Lower lobe of right lung (tissue), 2 donors: Measurements from ENCODE around the gene CCNT1. TPM values are rescaled to one million over a fixed set of nuclear protein-coding genes. Genes with fewer than 3 reads are reported as not detected.

Source experiments
- ATAC-seq, 2 donors: fragments of 200-7000 bp; cut with Tn5 transposase; one replicate each; pipeline ENCODE4 v1.9.1; 2020 to 2022; ENCODE audit warnings: mild to moderate bottlenecking in 2 of 2, moderate library complexity in 2 of 2
- DNase-seq: peaks from one replicate; pipeline ENCODE4 v3.0.0-alpha.2; 2020
- H3K27ac ChIP-seq: fragments of 200-600 bp; one replicate; pipeline ENCODE4 v1.8.0; 2022
- H3K27me3 ChIP-seq: fragments of 200-600 bp; one replicate; pipeline ENCODE4 v1.8.0; 2022; ENCODE audit warnings: low read depth
- H3K36me3 ChIP-seq: fragments of 200-600 bp; one replicate; pipeline ENCODE4 v1.8.0; 2022; ENCODE audit warnings: mild to moderate bottlenecking
- H3K4me1 ChIP-seq: fragments of 200-600 bp; one replicate; pipeline ENCODE4 v1.8.0; 2022
- H3K4me3 ChIP-seq: fragments of 200-600 bp; one replicate; pipeline ENCODE4 v1.8.0; 2022; ENCODE audit warnings: mild to moderate bottlenecking
- H3K9me3 ChIP-seq: fragments of 200-600 bp; one replicate; pipeline ENCODE4 v1.8.0; 2022
- intact Hi-C: fragments of 100-400 bp; cut with DNase I; formaldehyde crosslinking; loops from one replicate; pipeline ENCODE4 v1.11.0; 2022
- total RNA-seq: library from RNA; stranded (reverse); fragmentation: NEBNext Ultra II Directional; extraction: Animal tissue kit (Norgen Biotek cat#: 25700); gene quantifications from one replicate; pipeline ENCODE4 v1.2.1, GENCODE V29; 2021
- TF ChIP-seq, protein P1 (sequence below): fragments of 200-600 bp; IDR thresholded peaks from one replicate; pipeline ENCODE4 v1.8.0; 2022; ENCODE audit warnings: antibody characterized with exemption, mild to moderate bottlenecking
- donor health status: DM: no; HTN: yes; CAD: no; lungs with severe emphysema.

CCNT1 gene
- total RNA-seq, 1 donor from 2014 or later = 34.1 TPM

DNA sequence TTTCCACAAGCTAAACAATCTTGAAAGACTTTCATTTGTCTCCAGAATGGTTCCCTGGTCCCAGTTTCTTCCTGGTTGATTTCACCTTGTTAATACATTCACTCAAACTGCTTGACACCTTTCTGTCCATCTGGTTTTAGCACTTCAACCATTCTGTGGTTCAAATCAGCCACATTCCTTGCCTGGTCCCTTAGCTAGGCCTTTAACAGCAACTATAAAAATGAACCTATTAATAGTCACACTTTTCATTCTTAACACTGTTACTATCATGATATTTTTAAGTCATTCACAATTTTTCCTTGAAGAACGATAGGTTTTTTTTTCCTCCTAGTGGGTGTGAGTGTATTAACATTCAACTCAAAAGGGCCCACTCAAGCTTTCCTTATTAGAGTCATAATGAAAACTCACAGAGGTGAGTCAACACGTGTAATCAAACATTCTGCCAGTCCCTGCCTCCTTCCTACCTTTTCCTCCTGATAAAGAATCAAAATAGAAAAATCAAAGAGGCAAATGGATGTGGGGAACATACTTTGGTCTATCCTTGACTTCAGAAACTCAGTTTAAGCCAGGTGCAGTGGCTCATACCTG lies 34.4 kb upstream of the CCNT1 start:
- DNase-seq (no peak), ATAC-seq (peak; percentile 54 to 77)
- Histone ChIP-seq H3K4me3 (no peak overlapping the region), H3K27ac (peak overlapping the region; percentile 4), H3K9me3 (no peaks in the 10 kb centered on the region), H3K27me3 (no peaks in the 10 kb centered on the region), H3K36me3 (no peaks in the 10 kb centered on the region), H3K4me1 (no peaks in the 10 kb centered on the region)
- TF ChIP-seq, protein P1, sequence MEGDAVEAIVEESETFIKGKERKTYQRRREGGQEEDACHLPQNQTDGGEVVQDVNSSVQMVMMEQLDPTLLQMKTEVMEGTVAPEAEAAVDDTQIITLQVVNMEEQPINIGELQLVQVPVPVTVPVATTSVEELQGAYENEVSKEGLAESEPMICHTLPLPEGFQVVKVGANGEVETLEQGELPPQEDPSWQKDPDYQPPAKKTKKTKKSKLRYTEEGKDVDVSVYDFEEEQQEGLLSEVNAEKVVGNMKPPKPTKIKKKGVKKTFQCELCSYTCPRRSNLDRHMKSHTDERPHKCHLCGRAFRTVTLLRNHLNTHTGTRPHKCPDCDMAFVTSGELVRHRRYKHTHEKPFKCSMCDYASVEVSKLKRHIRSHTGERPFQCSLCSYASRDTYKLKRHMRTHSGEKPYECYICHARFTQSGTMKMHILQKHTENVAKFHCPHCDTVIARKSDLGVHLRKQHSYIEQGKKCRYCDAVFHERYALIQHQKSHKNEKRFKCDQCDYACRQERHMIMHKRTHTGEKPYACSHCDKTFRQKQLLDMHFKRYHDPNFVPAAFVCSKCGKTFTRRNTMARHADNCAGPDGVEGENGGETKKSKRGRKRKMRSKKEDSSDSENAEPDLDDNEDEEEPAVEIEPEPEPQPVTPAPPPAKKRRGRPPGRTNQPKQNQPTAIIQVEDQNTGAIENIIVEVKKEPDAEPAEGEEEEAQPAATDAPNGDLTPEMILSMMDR = no peak
- intact Hi-C loops = loop anchor here (5.0 kb wide), 1 partner anchor 46 kb away; no protein-coding TSS in a partner anchor

DNA sequence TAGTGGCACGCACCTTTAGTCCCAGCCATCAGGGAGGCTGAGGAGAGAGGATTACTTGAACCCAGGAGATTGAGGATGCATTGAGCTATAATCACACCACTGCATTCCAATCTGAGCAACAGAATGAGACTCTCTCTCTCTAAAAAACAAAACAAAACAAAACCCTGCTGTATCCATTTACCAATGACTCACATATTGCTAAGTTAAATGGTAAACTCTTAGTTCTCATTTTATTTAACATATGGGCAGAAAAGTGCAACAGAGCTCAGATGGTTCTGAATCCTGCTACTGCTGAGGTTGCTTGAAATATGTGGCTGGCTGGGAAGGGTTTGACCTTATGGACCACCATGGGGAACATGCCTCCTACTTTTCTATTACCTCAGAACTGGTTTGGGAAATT lies 33.7 kb upstream of the CCNT1 start:
- TF ChIP-seq, protein P1 = no peak
- Histone ChIP-seq H3K4me3 (no peak overlapping the region), H3K9me3 (no peaks in the 10 kb centered on the region), H3K27me3 (no peaks in the 10 kb centered on the region), H3K27ac (no peak overlapping the region), H3K4me1 (no peaks in the 10 kb centered on the region), H3K36me3 (no peaks in the 10 kb centered on the region)
- no peak for ATAC-seq
- no peak for DNase-seq
- intact Hi-C loops = loop anchor here (5.0 kb wide), 1 partner anchor 47 kb away; no protein-coding TSS in a partner anchor

DNA sequence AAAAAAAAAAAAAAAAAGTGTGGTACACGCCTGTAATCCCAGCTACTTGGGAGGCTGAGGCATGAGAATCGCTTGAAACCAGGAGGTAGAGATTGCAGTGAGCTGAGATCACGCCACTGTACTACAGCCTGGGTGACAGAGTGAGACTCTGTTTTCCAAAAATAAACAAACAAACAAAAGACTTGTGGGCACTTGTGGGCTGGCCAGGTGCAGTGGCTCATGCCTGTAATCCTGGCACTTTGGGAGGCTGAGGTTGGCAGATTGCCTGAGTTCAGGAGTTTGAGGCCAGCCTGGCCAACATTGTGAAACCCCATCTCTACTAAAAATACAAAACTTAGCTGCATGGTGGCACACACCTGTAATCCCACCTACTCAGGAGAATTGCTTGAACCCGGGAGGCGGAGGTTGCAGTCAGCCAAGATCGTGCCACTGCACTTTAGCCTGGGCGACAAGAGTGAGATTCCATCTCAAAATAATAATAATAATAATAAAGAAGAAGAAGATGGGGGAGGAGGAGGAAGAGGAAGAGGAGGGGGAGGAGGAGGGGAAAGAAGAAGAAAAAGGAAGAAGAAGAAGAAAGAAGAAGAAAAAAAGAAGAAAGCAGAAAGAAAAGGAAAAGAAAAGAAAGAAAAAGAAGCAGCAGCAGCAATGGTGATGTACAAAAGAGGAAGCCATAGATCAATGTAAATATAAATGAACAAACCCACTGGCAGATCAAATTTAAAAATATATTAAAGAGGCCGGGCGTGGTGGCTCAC lies 27.9 kb upstream of the CCNT1 start:
- H3K27me3 ChIP-seq = peaks cover 15% of the 10 kb centered on the region
- no peak for ATAC-seq
- no peaks in the 10 kb centered on the region for H3K9me3 ChIP-seq
- TF ChIP-seq, protein P1 = no peak
- no peaks in the 10 kb centered on the region for H3K4me1 ChIP-seq
- no peak overlapping the region for H3K27ac ChIP-seq
- H3K36me3 ChIP-seq = no peaks in the 10 kb centered on the region
- no peak overlapping the region for H3K4me3 ChIP-seq
- intact Hi-C loops = no loop called here
- no peak for DNase-seq

DNA sequence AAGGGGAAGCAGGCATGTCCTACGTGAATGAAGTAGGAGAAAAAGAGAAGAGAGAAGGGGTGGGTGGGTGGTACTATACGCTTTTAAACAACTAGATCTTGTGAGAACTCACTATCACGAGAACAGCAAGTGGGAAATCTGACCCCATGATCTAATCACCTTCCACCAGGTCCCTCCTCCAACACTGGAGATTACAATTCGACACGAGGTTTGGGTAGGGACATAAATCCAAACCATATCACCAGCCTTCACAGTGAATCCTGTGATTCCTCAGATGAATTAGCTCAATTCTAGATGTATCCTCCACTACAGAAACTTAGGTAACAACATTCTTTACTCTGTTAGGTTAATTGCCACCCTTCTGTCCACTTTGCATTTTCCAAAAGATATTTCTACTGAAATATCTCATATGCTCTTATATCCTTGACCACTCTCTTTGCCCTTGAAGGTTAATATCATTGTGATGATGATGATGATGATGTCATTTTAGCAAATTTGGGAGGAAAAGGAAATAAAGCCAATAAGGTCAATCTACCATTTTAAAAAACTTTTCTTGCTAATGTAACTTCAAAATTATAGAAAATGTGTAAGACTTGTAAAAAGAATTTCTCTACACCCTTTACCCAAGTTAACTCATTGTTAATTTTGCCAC lies 23.2 kb upstream of the CCNT1 start:
- no peaks in the 10 kb centered on the region for H3K4me1 ChIP-seq
- TF ChIP-seq, protein P1 = no peak
- H3K36me3 ChIP-seq = no peaks in the 10 kb centered on the region
- no peak overlapping the region for H3K27ac ChIP-seq
- ATAC-seq (no peak), DNase-seq (no peak)
- no peaks in the 10 kb centered on the region for H3K9me3 ChIP-seq
- peaks cover 19% of the 10 kb centered on the region for H3K27me3 ChIP-seq
- intact Hi-C loops = no loop called here
- H3K4me3 ChIP-seq = no peak overlapping the region

DNA sequence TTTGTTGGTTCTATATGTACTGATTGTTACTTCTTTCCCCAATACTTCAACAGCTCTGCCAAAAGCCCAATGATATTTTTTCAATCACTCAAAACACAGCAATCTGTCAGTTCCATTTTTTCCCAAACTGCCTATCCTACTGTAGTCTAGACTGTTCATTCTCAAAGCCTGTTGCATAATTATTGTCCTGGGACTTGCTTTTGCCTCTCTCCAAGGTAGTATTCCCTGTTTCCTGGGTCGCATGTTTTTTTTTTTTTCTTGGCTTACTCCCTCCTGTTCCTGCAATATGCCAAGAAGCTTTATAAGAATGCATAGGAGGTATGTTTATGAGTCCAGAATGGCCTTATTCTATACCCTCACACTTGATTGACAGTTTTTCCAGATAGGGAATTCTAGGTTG lies 19.9 kb upstream of the CCNT1 start:
- Histone ChIP-seq H3K4me1 (no peaks in the 10 kb centered on the region), H3K27me3 (peaks cover 15% of the 10 kb centered on the region), H3K9me3 (no peaks in the 10 kb centered on the region), H3K4me3 (no peak overlapping the region), H3K36me3 (no peaks in the 10 kb centered on the region), H3K27ac (no peak overlapping the region)
- intact Hi-C loops = no loop called here
- TF ChIP-seq, protein P1 = no peak
- ATAC-seq (no peak), DNase-seq (no peak)
